IPS-NIHi7 (cell line): ENCODE results near the gene SENP6.
"Not testable (repeated sequence)": the region's sequence is repeated elsewhere in the genome, so short reads cannot be mapped to it uniquely, and the experiment has no call there.

Experiments used
- DNase-seq: peaks from one replicate; pipeline ENCODE4 v3.0.0; 2012; ENCODE audit warnings: mixed read lengths; ENCODE audit errors: extremely low spot score

Gene SENP6

GRCh38 chr6:75656479-75656878 lies 54.8 kb downstream of the SENP6 start:
- DNase-seq, result no peak

GRCh38 chr6:75657327-75657726 lies 55.6 kb downstream of the SENP6 start:
- no peak for DNase-seq

- DNase-seq, result no peak
Measured at GRCh38 chr6:75666592-75666991, 64.9 kb downstream of the SENP6 start.

DNA sequence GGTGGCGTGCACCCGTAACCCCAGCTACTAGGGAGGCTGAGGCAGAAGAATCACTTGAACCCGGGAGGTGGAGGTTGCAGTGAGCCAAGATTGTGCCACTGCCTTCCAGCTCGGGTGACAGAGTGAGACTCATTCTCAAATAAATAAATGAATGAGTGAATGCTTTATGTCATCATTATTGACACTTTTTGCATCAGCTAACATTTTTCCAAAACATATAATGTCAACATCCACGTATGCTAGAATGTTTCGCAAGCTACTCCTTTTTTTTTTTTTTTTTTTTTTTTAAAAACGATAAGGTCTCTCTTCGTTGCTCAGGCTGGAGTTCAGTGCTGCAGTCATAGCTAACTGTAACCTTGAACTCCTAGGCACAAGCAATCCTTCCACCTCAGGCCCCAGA lies 72.2 kb downstream of the SENP6 start:
- DNase-seq, result no peak

- DNase-seq, result no peak
Measured at GRCh38 chr6:75676377-75676776, 74.7 kb downstream of the SENP6 start.

DNA sequence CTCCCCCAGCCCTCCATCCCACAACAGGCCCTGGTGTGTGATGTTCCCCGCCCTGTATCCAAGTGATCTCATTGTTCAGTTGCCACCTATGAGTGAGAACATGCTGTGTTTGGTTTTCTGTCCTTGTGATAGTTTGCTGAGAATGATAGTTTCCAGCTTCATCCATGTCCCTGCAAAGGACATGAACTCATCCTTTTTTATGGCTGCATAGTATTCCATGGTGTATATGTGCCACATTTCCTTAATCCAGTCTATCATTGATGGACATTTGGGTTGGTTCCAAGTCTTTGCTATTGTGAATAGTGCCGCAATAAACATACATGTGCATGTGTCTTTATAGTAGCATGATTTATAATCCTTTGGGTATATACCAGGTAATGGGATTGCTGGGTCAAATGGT lies 80.9 kb downstream of the SENP6 start:
- DNase-seq, result not testable (repeated sequence)

- DNase-seq, result not testable (repeated sequence)
Measured at GRCh38 chr6:75683005-75683404, 81.3 kb downstream of the SENP6 start.

DNA sequence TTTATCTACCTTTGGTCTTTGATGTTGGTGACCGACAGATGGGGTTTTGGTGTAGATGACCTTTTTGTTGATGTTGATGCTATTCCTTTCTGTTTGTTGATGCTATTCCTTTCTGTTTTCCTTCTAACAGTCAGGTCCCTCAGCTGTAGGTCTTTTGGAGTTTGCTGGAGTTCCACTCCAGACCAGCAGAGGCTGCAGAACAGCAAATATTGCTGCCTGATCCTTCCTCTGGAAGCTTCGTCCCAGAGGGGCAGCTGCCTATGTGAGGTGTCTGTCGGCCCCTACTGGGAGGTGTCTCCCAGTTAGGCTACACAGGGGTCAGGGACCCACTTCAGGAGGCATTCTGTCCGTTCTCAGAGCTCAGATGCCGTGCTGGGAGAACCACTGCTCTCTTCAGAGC lies 85.9 kb downstream of the SENP6 start:
- not testable (repeated sequence) for DNase-seq

- DNase-seq, result not testable (repeated sequence)
Measured at GRCh38 chr6:75687937-75688336, 86.3 kb downstream of the SENP6 start.

DNA sequence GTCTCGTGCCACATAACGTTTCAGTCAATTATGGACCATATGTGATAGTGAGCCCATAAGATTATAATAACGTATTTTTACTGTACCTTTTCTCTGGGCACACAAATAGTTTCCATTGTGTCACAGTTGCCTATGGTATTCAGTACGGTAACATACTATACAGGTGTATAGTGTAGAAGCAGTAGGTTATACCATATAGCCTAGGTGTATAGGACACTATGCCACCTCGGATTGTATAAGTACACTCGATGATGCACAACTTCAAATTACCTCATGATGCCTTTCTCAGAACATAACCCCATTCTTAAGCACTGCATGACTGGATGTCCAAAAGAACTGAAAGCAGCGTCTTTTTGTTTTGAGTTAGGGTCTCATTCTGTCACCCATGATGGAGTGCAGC lies 87.9 kb downstream of the SENP6 start:
- DNase-seq, result no peak

DNA sequence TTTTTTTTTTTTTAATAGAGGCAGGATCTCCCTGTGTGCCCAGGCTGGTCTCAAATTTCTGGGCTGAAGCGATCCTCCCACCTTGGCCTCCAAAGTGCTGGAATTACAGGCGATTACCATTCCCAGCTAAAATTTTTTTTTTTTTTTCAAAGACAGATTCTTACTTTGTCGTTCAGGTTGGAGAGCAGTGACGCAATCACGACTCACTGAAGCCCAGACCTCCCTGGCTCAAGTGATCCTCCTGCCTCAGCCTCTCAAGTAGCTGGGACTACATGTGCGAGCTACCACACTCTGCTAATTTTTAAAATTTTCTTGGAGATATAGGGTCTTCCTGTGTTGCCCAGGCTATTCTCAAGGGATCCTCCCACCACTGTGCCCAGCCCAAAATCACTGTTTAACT lies 89.3 kb downstream of the SENP6 start:
- DNase-seq, result no peak

DNA sequence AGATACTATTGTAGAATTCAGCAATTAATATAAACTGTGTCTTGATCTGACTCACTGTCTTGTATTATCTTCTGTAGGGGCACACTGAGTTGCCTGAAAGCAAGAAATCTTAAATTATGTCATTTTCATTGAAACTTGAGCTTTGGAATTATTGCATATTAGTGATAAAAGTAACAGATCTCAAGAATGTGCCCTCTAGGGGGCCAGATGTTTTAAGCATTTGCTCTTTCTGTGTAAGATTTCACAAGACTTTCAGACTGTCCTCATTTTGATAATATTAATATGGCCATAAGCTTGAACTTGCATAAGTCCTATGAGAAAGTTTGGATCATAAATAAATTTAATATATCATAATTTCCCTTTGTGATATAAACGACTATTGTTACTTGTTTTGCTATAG lies 91.9 kb downstream of the SENP6 start:
- DNase-seq, result no peak

GRCh38 chr6:75694406-75694805 lies 92.7 kb downstream of the SENP6 start:
- no peak for DNase-seq

GRCh38 chr6:75708334-75708733 lies 106.7 kb downstream of the SENP6 start:
- not testable (repeated sequence) for DNase-seq

DNA sequence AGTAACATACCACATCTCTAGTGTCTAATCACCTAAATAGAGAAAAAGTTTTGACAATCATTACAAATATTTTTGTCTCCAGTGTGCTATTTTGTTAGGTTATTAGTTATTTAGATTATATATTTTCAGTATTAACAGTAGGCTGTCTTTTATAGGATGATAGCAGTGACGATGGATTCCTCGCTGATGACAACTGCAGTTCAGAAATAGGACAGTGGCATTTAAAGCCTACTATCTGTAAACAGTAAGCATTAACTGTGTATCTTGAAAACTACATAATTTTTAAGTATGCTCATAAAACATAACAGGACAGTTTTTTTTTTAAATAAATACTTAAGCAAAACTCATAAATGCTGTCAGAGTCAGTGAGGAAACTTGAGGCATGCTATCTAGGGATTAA lies 109.5 kb downstream of the SENP6 start:
- DNase-seq, result no peak

DNA sequence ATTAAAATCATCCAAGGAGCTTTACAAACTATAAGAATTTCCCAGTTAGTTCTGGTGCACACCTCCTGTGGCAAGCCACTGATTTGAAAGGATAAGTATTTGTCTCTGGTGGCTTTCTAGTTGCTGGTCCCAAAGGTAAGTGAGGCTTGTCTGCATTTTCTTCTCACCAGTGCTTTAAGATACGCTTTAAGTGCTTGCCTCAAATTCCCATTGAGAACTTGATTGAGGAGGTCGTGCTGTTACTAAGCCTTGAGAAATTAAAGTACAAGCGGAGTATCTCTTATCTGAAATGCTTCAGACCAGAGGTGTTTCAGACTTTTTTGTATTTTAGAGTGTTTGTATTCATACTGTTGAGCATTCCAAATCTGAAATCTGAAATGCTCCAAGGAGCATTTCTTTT lies 117.5 kb downstream of the SENP6 start:
- no peak for DNase-seq

DNA sequence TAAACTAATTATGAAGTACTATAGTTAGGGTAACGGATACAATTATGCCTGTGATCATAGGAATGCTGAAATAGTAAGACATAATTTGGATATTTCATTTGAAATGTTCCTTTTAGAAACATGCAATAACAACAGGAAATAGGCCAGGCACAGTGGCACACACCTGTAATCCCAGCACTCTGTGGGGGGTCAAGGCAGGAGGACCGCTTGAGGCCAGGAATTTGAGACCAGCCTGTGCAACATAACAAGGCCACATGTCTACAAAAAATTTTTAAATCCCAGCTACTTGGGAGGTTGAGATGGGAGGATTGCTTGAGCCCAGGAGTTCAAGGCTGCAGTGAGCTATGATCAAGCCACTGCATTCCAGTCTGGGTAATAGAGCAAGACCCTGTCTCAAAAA lies 121.7 kb downstream of the SENP6 start:
- DNase-seq, result no peak

DNA sequence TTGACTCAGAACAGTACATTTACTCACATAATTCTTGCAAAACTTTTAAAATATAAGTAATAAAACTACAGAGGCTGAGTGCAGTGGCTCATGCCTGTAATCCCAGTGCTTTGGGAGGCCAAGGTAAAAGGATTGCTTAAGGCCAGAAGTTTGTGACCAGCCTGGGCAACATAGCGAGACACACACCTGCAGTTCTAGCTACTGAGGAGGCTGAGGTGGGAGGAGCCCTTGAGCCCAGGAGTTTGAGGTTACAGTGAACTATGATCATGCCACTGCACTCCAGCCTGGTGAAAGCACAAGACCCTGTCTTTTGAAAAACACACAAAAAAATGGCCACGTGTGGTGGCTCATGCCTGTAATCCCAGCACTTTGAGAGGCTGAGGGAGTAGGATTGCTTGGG lies 125.5 kb downstream of the SENP6 start:
- no peak for DNase-seq

DNA sequence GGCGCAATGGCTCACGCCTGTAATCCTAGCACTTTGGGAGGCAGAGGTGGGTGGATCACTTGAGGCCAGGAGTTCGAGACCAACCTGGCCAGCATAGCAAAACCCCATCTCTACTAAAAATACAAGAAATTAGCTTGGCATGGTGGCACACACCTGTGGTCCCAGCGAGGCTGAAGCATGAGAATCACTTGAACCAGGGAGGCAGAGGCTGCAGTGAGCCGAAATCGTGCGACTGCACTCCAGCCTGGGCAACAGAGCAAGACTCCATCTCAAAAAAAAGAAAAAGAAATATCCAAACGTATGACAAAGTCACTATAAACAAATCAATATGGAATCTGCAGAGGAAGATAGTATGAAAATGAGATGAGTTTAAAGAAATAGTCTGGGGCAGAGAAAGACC lies 129.3 kb downstream of the SENP6 start:
- not testable (repeated sequence) for DNase-seq

GRCh38 chr6:75735491-75736186 lies 134.0 kb downstream of the SENP6 start:
- DNase-seq, result no peak

DNA sequence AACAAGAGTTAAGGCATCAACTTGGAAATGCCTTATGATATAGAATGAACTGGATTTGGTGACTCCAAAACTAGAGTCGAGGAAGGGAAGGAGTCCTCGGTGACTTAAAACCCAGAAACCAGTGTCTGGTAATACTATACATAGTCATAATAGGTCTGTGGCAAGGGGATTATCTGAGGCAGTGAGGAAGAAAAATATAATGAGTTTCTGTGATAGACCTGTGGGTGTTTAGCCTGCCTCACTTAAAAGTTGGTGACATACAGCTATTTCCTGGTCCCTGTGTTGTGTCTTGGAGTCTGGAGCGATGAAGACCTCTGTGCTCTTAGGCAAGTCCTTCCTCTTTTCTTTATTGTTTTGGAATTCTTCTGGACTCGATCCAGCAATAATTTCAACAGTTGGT lies 142.3 kb downstream of the SENP6 start:
- DNase-seq, result no peak

GRCh38 chr6:75745404-75745803 lies 143.7 kb downstream of the SENP6 start:
- DNase-seq, result no peak

DNA sequence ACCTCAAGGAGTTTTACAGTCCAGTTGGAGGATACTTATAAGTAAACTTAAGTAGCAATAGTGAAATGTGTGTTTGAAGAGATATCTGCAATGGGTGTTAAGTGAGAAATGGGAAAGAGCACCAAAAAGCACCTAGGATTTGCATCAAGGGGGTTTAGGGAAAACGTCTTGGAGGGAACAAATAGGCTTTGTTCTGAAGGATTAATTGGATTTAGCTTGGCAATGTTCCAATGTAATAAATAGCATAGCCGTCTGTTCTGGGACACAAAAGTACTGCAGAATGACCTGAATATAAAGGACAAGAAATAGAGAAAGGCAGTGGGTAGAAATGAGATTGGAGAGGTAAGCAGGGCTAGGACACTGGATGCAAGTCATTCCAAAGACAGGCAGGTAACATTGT lies 144.5 kb downstream of the SENP6 start:
- DNase-seq, result no peak
